ENCODE data around the gene ZNF273. TPM values are rescaled to one million over a fixed set of nuclear protein-coding genes. Genes with fewer than 3 reads are reported as not detected.

Gene ZNF273
- total and polyA plus RNA-seq, 10 of the 15 experiments (the other 5 are each of a cell fraction or from before 2014, with no cell fraction given), result 4.8 to 12.3 (median 7.8) TPM

DNA sequence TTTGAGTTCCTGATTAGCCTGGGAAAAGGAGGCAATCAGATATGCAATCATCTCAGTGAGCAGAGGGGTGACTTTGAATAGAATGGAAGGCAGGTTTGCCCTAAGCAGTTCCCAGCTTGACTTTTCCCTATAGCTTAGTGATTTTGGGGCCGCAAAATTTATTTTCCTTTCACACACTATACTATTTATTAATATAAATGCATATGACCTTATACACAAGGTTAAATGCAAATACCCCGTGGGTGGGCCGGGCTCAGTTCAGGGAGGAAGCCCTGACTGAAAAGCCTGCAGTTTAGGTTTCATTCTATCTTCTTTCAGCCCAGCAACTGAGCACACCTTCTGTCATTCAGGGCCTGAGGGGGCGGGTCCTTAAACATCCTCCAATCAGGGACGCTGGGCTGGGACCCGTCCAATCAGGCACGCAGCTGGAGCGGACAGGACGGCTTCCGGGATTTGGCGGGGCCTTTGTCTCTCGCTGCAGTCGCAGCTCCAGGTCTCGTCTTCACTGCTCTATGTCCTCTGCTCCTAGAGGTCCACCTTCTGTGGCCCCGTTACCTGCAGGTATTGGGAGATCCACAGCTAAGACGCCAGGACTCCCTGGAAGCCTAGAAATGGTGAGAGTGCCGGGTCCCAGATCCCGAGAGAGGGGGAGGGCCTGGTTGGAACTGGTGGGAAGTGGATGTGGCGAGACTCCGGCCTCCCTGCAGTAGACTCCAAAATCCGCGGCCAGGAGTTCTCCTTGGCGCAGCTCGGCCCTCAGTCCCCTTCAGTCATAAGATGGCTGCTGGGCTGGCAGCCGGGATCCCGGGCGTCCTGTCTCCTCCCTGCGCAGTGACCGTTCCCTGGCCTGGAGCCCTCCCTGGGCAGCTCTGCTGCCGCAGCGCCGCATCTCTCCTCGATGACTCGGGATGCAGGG is at the start of gene ZNF273 (continued):
- no peak for TF ChIP-seq SUPT20H (IDR thresholded peaks at IDR 0.05; ENCODE audit: borderline replicate concordance, control insufficient read depth, low read depth, low read length)
- peak; percentile 87 for TF ChIP-seq SIN3A (IDR thresholded peaks at IDR 0.05; ENCODE audit: low read depth, low read length)
- peak; percentile 49; the same call in 1 of the 2 replicates for TF ChIP-seq LARP7 (IDR thresholded peaks at IDR 0.05)
- peak; percentile 64 for TF ChIP-seq NR2F1 (conservative IDR thresholded peaks at IDR 0.05)
- TF ChIP-seq EED (IDR thresholded peaks at IDR 0.05; ENCODE audit: low read depth), result no peak
- no peak for TF ChIP-seq KLF5 (IDR thresholded peaks at IDR 0.05; ENCODE audit: partially characterized antibody)
- peak in 1 of 2 experiments; percentile 20; a peak in 1 of 3 replicates for TF ChIP-seq EGR1 (IDR thresholded peaks at IDR 0.05; ENCODE audit: borderline replicate concordance in 1 of 2, low read depth in 2 of 2, low read length in 2 of 2)
- 0 out of 2 replicates have a peak, but pooled peaks have one; percentile 55 for TF ChIP-seq NBN (IDR thresholded peaks at IDR 0.05)
- TF ChIP-seq FOXM1 (IDR thresholded peaks at IDR 0.05; ENCODE audit: low read depth, low read length), result no peak
- 0 out of 2 replicates have a peak, but pooled peaks have one; percentile 11 for TF ChIP-seq CREM (IDR thresholded peaks at IDR 0.05; ENCODE audit: low read depth)
- no peak for TF ChIP-seq ZNF24 (IDR thresholded peaks at IDR 0.05)
- no peak; the same call in 1 of the 2 replicates for TF ChIP-seq CEBPZ (IDR thresholded peaks at IDR 0.05; ENCODE audit: low read depth, low read length)
- no peak for TF ChIP-seq ZBTB33 (IDR thresholded peaks at IDR 0.05)
- TF ChIP-seq BRCA1 (IDR thresholded peaks at IDR 0.05; ENCODE audit: low read depth, low read length), result no peak
- no peak for TF ChIP-seq IKZF2 (IDR thresholded peaks at IDR 0.05)
- peak; percentile 75; the same call in 1 of the 2 replicates for TF ChIP-seq CHD2 (IDR thresholded peaks at IDR 0.05; ENCODE audit: borderline replicate concordance, low read depth, low read length)
- peak; percentile 95 for TF ChIP-seq NFYB (IDR thresholded peaks at IDR 0.05; ENCODE audit: insufficient read depth, low read depth, low read length)
- TF ChIP-seq NFXL1 (IDR thresholded peaks at IDR 0.05; ENCODE audit: borderline replicate concordance), result no peak
- no peak for TF ChIP-seq SUZ12 (IDR thresholded peaks at IDR 0.05; ENCODE audit: unreplicated experiment)
- no peak for TF ChIP-seq POLR2AphosphoS2 (IDR thresholded peaks at IDR 0.05; ENCODE audit: low read depth, low read length)
- TF ChIP-seq BACH1 (IDR thresholded peaks at IDR 0.05; ENCODE audit: borderline replicate concordance), result no peak
- no peak for TF ChIP-seq BCL3 (IDR thresholded peaks at IDR 0.05; ENCODE audit: borderline replicate concordance, insufficient read depth, low read depth, low read length, poor library complexity, severe bottlenecking)
- 0 out of 3 replicates have a peak, but pooled peaks have one; percentile 57 for TF ChIP-seq POU2F2 (IDR thresholded peaks at IDR 0.05; ENCODE audit: borderline replicate concordance, low read depth, low read length)
- no peak for TF ChIP-seq DPF2 (IDR thresholded peaks at IDR 0.05)
